Thymus (tissue), 11 donors: Measurements from ENCODE around the gene PRRX1. TPM values are rescaled to one million over a fixed set of nuclear protein-coding genes. Genes with fewer than 3 reads are reported as not detected.

Experiments used
- DNase-seq, 9 donors: peaks; one replicate each; pipeline ENCODE4 v3.0.0-alpha.2; 2013; ENCODE audit warnings: low spot score in 9 of 9, low read depth in 6 of 9, missing footprints in 1 of 9
- H3K27ac ChIP-seq, 2 donors: one replicate each; pipeline ENCODE4 v1.5.1; 2013; ENCODE audit warnings: control low read depth in 1 of 2, low read depth in 1 of 2, low read length in 1 of 2, mild to moderate bottlenecking in 1 of 2, moderate library complexity in 1 of 2
- H3K27me3 ChIP-seq, 2 donors: one replicate each; pipeline ENCODE4 v1.5.1; 2013; ENCODE audit warnings: low read length in 1 of 2; ENCODE audit not compliant: control insufficient read depth in 2 of 2, insufficient read depth in 1 of 2
- H3K36me3 ChIP-seq, 2 donors: one replicate each; pipeline ENCODE4 v1.5.1; 2013; ENCODE audit warnings: low read length in 1 of 2, mild to moderate bottlenecking in 1 of 2, moderate library complexity in 1 of 2; ENCODE audit not compliant: control insufficient read depth in 2 of 2, insufficient read depth in 2 of 2
- H3K4me1 ChIP-seq, 2 donors: one replicate each; pipeline ENCODE4 v1.5.1; 2013; ENCODE audit warnings: low read length in 2 of 2; ENCODE audit not compliant: control insufficient read depth in 2 of 2, insufficient read depth in 2 of 2
- H3K4me3 ChIP-seq, 2 donors: one replicate each; pipeline ENCODE4 v1.5.1; 2013; ENCODE audit warnings: low read length in 2 of 2, control low read depth in 1 of 2, mild to moderate bottlenecking in 1 of 2
- H3K9me3 ChIP-seq, 2 donors: one replicate each; pipeline ENCODE4 v1.5.1; 2013; ENCODE audit warnings: low read length in 1 of 2, mild to moderate bottlenecking in 1 of 2; ENCODE audit not compliant: control insufficient read depth in 2 of 2, insufficient read depth in 1 of 2
- WGBS: extraction: QIAGEN DNeasy Blood & Tissue Kit; methylation state at CpG from one replicate; pipeline ENCODE4 v1.1.7; 2013; 5-methylcytosine and 5-hydroxymethylcytosine counted together
- polyA plus RNA-seq: library from polyadenylated mRNA; stranded (reverse); fragments of 200-250 nt; gene quantifications from one replicate; pipeline ENCODE4 v1.2.3, GENCODE V29; 2013
- total RNA-seq: library from RNA; stranded (reverse); fragments of 120-200 nt; gene quantifications from one replicate; pipeline ENCODE4 v1.2.4, GENCODE V29; 2013
- donor health status: healthy.

PRRX1 gene
- total and polyA plus RNA-seq, 2 donors: 17.1 to 18.3 TPM

GRCh38 chr1:170680428-170680827, 16.5 kb downstream of the PRRX1 start:
- Histone ChIP-seq H3K4me1 (no peaks in the 10 kb centered on the region), H3K4me3 (no peak overlapping the region), H3K27me3 (no peaks in the 10 kb centered on the region), H3K27ac (no peak overlapping the region), H3K9me3 (no peaks in the 10 kb centered on the region), H3K36me3 (no peaks in the 10 kb centered on the region)
- no peak for DNase-seq
- 81% methylated on average over 3 of the region's 3 CpGs for WGBS

GRCh38 chr1:170682169-170682568, 18.2 kb downstream of the PRRX1 start:
- Histone ChIP-seq H3K4me3 (no peak overlapping the region), H3K4me1 (no peaks in the 10 kb centered on the region), H3K36me3 (no peaks in the 10 kb centered on the region), H3K9me3 (no peaks in the 10 kb centered on the region), H3K27ac (no peak overlapping the region), H3K27me3 (no peaks in the 10 kb centered on the region)
- DNase-seq: no peak
- WGBS: 67% methylated on average over 1 of the region's 1 CpG

- no peaks in the 10 kb centered on the region for H3K4me1 ChIP-seq
- H3K36me3 ChIP-seq: no peaks in the 10 kb centered on the region
- DNase-seq: no peak
- H3K9me3 ChIP-seq: no peaks in the 10 kb centered on the region
- WGBS: 64% methylated on average over 1 of the region's 1 CpG
- no peak overlapping the region for H3K4me3 ChIP-seq
- H3K27me3 ChIP-seq: no peaks in the 10 kb centered on the region
- H3K27ac ChIP-seq: no peak overlapping the region
Measured at GRCh38 chr1:170682809-170683208, 18.9 kb downstream of the PRRX1 start.

GRCh38 chr1:170685166-170685565, 21.2 kb downstream of the PRRX1 start:
- no peaks in the 10 kb centered on the region for H3K27me3 ChIP-seq
- H3K4me3 ChIP-seq: no peak overlapping the region
- 91% methylated on average over 4 of the region's 4 CpGs for WGBS
- no peaks in the 10 kb centered on the region for H3K4me1 ChIP-seq
- no peak for DNase-seq
- no peaks in the 10 kb centered on the region for H3K36me3 ChIP-seq
- no peak overlapping the region for H3K27ac ChIP-seq
- H3K9me3 ChIP-seq: no peaks in the 10 kb centered on the region

DNA sequence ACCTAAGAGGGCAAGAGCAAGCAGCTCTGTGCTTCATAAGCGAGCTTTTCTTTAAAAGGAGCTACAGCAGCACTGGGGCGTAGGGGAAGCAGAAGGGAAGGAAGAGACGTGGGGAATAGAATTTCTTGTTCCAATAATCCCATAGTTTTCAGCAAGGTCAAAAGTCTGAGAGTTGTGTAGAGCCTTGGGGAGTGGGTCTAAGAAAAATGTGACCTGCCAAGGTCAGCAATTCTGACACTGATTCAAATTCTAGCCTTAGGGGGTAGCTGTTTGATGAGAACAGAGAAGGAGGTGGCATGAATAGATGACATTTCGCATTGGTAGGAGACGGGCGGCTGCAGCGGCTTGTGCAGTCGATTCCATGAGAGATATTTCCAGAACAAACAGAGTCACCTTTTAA, 22.4 kb downstream of the PRRX1 start:
- Histone ChIP-seq H3K4me3 (no peak overlapping the region), H3K36me3 (no peaks in the 10 kb centered on the region), H3K27ac (no peak overlapping the region), H3K4me1 (no peaks in the 10 kb centered on the region), H3K27me3 (no peaks in the 10 kb centered on the region), H3K9me3 (no peaks in the 10 kb centered on the region)
- DNase-seq: no peak
- 94% methylated on average over 8 of the region's 8 CpGs for WGBS

GRCh38 chr1:170687621-170688020, 23.7 kb downstream of the PRRX1 start:
- H3K9me3 ChIP-seq: no peaks in the 10 kb centered on the region
- H3K27ac ChIP-seq: no peak overlapping the region
- H3K36me3 ChIP-seq: no peaks in the 10 kb centered on the region
- H3K4me1 ChIP-seq: no peaks in the 10 kb centered on the region
- H3K4me3 ChIP-seq: no peak overlapping the region
- H3K27me3 ChIP-seq: no peaks in the 10 kb centered on the region
- no peak for DNase-seq
- WGBS: 93% methylated on average over 4 of the region's 4 CpGs

DNA sequence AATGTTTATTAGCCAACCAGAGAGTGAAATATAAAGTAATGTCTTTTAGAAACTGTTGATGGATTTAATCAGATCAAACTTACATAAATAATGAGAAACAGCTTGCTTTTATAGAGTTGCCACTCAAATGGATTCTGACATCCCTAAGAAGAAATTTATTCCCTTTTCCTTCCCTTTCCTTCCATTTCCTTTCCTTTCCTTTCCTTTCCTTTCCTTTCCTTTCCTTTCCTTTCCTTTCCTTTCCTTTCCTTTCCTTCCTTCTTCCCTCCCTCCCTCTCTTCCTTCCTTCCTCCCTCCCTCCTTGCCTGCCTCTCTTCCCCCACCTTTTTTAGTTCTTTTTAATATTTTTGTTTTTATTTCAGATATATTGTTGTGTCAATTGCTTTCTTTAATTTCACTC, 27.3 kb downstream of the PRRX1 start:
- no peak overlapping the region for H3K4me3 ChIP-seq
- DNase-seq: no peak
- H3K27ac ChIP-seq: no peak overlapping the region
- H3K4me1 ChIP-seq: no peaks in the 10 kb centered on the region
- H3K36me3 ChIP-seq: no peaks in the 10 kb centered on the region
- no peaks in the 10 kb centered on the region for H3K9me3 ChIP-seq
- no peaks in the 10 kb centered on the region for H3K27me3 ChIP-seq

DNA sequence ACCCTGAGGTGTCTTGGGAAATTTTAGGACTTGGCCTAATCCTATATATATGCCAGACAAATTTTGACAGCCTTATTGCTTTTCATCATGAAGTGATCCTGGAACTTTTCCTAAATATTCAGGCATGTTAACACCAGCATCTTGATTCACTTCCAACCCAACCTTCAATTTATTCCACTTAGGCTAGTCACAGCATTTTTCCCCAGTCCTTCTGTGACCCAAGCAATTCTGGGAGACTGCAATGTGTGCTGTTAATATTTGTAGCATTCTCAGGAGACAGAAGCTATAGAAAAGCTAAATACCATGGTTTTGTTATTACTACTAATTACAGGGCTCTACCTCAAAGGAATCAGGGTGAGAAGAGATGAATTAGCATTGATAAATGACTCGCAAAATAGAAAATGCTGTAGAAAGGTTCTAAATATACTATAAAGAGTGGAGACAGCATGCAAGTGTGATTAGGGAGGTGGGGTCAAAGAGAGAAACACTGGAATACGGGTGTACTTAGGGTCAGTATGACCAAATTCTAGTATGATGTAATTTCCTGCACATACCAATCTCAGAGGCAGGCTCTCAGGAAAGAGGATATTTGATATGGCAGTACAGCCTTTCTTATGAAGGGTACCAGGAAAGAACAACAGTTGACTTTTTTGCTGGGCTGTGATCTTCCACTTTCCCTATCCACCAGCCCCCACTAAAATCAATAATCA, 29.1 kb downstream of the PRRX1 start:
- Histone ChIP-seq H3K36me3 (no peaks in the 10 kb centered on the region), H3K9me3 (no peaks in the 10 kb centered on the region), H3K27ac (no peak overlapping the region), H3K4me1 (no peaks in the 10 kb centered on the region), H3K4me3 (no peak overlapping the region), H3K27me3 (no peaks in the 10 kb centered on the region)
- no peak for DNase-seq
- 75% methylated on average over 2 of the region's 2 CpGs for WGBS

DNA sequence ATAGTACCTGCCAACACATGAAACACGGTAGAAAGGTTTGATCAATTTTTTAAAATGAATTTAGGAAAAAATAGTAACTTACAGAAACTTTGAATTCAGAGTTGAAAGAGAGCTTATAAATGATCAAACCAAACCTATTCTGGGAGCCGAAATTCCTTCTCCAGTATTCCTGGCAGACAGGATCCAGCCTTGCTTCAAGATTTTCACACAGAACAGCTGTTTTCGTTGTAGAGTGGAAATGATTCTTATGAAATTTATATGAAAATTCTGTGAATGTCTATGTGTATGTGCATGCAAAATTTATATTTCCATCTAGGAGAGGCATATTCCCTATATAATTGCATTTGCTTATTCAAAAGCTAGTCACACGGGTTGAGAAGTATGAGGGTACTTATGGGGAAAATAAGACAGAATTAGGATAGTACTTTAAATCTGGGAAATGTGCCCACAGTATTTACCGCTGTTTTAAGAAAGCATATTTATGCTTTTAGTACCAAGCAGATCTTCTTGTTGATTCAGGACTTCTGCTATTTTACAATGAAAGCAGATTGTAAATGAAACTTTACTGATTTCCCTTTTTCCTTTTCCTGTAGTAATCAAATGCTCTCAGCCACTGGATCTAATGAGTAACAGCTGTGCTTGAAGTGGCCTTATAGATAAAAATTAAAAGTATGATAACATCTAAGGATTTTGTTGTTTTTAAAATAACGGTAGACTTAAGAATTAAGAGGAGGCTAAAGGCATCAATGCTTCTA, 30.4 kb downstream of the PRRX1 start:
- Histone ChIP-seq H3K36me3 (no peaks in the 10 kb centered on the region), H3K27ac (no peak overlapping the region), H3K4me1 (no peaks in the 10 kb centered on the region), H3K4me3 (no peak overlapping the region), H3K9me3 (no peaks in the 10 kb centered on the region), H3K27me3 (no peaks in the 10 kb centered on the region)
- DNase-seq: no peak
- WGBS: 89% methylated on average over 6 of the region's 6 CpGs
